ELF-1 (cell line): ENCODE measurements around the gene FZR1.
"Not testable (repeated sequence)": the region's sequence is repeated elsewhere in the genome, so short reads cannot be mapped to it uniquely, and the experiment has no call there.

ENCODE experiments used
- DNase-seq: peaks from one replicate; pipeline ENCODE4 v3.0.0-alpha.2; 2016; ENCODE audit warnings: low read depth, low spot score

Gene FZR1

DNA sequence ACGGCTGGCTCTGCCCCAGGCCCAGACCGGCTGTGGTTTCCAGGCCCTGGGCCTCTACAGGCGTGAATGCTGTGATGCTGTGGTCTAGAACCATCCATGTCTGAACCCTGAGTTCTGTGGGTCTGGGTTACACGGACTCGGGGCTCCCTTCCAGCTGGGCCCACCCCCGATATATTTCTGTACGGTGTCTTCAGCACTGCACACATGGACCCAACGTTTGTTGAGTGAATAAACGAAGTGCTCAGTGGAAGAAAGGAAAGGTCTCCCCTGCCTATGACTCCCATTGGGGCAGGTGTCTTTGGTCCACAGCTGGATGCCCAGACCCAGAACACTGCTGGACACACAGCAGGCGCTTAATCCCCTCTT lies 39.5 kb downstream of the FZR1 start:
- no peak for DNase-seq

GRCh38 chr19:3546119-3546518 lies 40.0 kb downstream of the FZR1 start:
- no peak for DNase-seq

GRCh38 chr19:3547301-3547731 lies 41.2 kb downstream of the FZR1 start:
- no peak for DNase-seq

DNA sequence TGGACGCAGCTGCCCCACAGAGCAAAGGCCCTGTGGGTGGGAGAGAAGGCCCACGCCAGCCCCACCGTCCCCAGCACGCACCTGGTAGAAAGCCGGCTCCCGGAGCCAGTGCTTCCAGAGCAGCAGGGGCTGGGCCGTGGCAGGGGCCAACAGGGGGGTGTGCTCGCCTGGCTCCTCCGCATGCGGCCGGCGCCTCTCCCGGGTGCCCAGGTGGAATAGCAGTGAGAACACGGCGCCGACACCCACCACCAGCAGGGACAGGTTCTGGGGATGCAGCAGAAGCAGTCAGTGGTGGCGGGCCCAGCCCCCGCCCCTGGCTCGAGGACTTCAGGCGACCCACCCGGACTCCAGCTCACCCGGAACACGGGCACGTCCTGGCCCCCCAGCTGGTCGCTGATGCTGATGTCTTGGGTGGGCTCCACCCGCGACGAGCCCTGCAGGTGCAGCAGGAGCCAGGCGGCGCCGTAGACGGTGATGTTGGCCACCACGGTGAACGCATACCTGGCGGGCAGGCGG lies 41.7 kb downstream of the FZR1 start:
- DNase-seq = no peak

DNA sequence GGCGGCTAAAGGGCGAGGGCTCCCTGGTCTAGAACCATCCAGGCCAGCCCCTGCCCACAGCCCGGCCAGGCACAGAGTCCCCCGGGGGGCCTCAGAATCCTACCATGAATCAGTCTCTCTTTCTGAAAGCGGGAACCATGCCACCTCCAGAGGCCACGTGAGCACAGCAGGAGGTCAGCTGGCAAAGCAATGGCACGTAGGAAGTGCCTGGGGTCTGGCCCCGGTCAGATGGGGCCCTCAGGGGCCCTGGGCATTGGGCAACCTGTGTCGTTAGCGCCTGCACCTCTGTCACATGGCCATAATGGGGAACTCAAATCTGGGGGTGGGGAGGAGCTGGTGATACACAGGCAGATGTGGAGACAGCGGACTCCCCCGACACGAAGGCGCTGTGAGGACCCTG lies 42.5 kb downstream of the FZR1 start:
- DNase-seq = no peak

- DNase-seq = no peak
Measured at GRCh38 chr19:3549816-3550215, 43.7 kb downstream of the FZR1 start.

DNA sequence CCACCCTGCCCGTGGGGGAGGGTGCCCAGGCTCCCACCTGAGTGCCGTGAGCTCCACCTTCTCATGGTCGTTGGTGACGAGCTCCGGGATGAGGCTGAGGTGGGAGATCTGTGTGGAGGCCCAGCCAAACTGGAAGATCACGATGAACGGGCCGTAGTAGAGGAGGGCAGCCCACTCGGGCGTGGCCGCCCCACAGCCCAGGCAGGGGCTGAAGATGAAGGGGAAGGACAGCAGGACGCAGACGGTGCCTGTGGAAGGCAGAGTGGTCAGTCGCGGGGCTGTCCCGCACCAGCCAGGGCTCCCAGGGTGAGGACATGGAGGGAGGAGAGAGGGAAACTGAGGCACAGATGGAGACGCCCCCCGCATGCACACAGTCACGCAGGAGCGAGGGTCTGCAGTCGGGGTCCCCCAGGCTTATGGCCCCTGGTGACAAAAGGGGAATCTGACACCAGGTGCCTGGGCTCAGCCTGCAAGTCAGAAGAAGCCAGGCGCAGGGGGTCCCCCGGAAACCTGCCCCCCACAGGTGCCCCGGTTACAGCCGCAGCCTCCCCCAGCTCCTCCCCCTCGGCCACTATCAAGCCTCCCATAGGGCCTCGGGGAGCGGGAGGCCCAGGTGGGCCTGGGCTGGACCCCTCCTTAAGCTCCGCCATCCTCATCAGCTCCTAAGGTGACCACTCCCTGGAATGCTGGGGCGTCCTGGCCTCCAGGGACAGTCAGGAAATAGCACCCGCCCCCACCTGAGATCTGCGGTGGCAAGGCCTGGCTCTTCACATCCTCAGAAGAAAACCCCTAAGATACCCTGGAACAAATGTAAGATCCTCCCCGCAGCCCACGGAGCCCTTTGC lies 45.1 kb downstream of the FZR1 start:
- DNase-seq = no peak

DNA sequence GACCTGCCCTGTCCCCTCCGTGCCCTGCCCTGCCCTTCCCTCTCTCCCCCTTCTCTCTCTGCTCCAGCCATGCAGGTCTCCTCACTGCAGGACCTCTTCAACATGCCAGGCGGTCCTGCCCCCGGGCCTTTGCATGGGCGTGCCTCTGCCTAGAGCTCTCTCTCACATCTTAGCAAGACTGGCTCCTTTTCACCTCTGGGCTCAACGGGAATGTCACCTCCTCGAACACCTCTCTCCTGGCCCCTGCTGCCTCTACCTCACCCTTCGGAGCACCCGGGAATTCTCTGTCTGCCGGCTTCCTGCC lies 45.6 kb downstream of the FZR1 start:
- no peak for DNase-seq

GRCh38 chr19:3554254-3555083 lies 48.4 kb downstream of the FZR1 start:
- no peak for DNase-seq

DNA sequence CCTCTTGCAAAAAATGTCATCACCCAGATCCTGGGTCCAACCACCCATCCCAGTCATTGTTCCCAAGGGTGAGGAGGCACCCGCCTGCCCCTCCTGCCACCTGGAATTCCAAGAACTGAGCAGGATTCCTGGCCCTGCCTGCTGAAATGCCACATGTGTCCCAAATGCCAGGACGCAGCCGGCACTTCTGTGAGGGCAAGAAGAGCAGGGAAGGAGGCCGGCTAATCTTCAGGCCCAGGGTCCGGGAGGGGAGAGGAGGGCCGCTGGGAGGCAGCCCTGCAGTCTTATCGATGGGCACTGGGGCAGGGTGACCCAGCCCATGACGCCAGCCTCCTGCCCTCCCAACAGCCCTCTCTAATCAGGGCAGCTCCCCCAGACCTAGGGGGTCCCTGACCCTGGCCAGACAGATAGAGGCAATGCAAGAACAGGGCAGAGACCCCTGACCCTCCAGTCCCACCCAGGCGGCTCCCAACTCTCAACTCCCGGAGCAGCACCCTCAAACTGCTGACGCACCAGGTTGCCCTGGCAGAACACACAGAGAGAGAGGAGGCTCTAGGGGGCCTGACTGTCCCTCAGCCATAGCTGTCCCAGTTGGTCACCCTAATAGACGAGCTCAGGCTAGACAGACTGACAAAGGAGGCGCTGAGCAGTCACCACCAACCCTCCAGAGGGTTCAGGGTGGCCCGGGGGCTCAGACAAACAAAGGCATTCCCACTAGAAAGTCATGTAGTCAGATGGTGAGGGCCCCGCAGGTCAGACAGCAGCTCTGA lies 49.7 kb downstream of the FZR1 start:
- DNase-seq = no peak

GRCh38 chr19:3556423-3556977 lies 50.4 kb downstream of the FZR1 start:
- no peak for DNase-seq

GRCh38 chr19:3556978-3557460 lies 50.9 kb downstream of the FZR1 start:
- peak; percentile 49 for DNase-seq

DNA sequence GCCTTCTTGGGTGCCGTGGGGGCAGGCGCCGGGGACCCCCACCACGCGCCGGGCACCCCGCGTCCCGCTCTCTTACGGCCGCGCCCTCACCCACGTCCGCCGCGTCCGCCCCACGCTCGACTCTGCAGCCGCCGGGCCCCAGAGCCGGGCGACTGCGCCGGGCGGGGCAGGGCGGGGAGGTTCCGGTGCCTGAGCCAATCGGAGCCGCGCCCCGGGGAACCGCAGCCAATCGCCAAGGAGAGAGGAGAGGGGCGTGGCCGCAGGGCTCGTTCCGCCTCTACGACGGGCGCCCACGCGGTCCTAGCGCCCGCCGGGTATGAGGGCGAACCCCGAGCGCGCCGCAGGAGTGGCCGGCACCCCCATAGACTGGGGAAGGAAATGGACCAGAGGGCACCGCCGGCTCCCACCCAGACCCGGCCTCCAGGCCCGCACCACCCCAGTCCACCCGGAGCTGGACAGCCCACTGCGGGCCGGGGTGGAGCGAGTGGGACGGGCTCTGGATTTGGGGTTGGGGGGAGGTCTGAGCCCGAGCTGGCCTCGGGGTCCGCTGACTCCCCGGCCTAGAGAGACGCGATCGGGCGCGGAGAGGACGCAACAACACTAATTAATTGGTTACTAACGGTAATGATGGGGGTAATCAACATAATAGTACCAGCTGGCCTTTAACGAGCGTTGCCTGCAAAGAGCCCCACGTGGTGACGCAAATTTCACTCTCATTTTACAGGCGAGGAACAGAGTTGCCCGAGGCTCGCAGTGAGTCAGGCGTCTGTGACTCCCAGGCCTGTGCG lies 51.5 kb downstream of the FZR1 start, which contains the start of gene MFSD12:
MFSD12 (minus strand) TSS at position 126 of the 788 bp plus-strand sequence. CDS start 183 bp downstream, outside the sequence.
- peak; percentile 92 for DNase-seq

GRCh38 chr19:3563709-3564524 lies 57.8 kb downstream of the FZR1 start:
- DNase-seq = no peak

DNA sequence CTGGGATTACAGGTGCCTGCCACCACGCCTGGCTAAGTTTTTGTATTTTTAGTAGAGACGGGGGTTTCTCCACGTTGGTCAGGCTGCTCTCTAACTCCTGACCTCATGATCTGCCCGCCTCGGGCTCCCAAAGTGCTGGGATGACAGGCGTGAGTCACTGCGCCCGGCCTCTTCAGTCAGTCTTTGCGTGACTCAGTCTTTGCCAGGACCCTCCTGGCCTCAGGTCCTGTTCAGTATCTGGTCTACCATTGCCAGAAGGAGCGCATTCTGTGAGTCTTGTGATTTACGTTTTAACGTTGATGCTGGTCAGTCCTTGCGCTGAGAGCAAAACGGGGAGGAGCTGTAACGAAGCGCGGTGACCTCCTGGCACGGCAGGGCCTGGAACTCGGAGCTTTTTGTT lies 59.0 kb downstream of the FZR1 start:
- DNase-seq = peak; percentile 81

DNA sequence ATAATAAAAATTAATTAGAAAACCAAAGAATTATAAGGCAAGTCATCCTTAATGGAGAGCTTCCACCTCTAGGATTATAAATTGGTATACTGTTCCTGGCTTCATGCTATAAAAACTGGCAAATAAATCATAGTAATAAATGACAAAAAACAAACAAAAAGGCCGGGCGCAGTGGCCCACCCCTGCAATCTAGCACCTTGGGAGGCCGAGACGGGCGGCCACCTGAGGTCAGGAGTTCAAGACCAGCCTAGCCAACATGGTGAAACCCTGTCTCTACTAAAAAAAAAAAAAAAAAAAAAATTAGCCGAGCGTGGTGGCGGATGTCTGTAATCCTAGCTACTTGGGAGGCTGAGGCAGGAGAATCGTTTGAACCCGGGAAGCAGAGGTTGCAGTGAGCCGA lies 63.9 kb downstream of the FZR1 start:
- not testable (repeated sequence) for DNase-seq

- no peak for DNase-seq
Measured at GRCh38 chr19:3570606-3571011, 64.5 kb downstream of the FZR1 start.

- DNase-seq = peak; percentile 100
Measured at GRCh38 chr19:3572132-3572854, 66.2 kb downstream of the FZR1 start.

- no peak for DNase-seq
Measured at GRCh38 chr19:3572855-3573161, 66.7 kb downstream of the FZR1 start, which contains the start of gene HMG20B. TSS of gene HMG20B (plus strand) at chr19:3572944. CDS start at chr19:3573310, 366 bp downstream.
